Fibroblast of upper back skin (primary cell): ENCODE results near the gene CD69.

Experiments used
- DNase-seq: peaks from one replicate; pipeline ENCODE4 v3.0.0-alpha.2; 2013

The CD69 gene

DNA sequence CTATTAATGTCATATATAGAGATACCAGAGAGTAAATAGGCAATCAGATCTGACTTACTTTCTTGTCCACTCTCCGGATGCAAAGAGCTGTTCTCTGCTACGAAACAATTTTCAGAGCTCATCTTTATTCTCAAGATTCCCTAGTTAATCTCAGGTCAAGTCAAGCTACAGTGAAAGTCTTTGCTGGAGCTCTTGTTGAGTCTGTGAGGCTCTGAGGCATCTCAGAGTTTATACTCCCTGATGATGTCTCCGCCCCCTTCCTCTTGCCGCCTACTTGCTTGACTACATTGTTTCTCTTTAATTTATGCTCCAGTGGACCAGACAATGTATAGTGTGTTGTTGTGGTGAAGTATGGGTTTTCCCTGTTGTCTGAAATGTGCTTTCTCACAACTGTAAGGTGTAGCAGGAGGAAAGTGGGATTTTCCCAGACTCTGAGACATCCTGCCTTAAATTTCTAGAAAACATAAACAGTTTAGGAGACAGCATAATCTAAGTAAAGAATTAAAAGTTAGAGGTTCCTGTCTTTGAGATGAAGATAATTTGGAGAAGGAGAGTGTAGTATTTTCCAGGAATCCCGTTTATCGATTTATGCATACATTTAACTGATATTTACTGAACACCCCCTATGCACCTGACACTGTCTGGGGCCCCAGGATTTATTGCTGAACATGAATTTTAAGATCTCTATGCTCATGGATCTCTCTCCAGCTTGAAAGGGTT lies at the start of gene CD69:
Gene CD69, minus strand, starts transcription at position 203 of the 720 bp plus-strand sequence. Its CDS starts 81 bp downstream, at position 122.
- no peak for DNase-seq

- DNase-seq, result no peak
These were observed 49.2 kb upstream of the CD69 start for GRCh38 chr12:9809866-9810265.

DNA sequence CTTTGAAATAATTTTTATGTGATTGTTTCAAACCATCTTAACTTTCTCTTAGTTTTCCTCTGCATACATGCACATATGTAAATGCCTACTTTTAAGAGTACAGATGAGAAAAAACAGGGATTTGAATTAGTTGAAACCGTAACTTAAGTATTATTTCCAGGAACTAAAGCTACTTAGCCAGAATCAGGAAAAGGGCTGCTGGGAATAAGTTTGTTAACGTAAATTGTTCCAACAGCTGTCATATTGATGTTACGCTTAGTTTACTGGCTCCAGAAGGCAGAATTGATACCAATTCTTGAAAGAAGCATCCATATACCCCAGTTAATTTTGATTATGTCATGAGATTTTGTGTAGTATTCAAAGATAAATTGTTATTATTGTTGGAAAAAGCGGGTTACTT lies 48.6 kb upstream of the CD69 start:
- DNase-seq, result no peak

DNA sequence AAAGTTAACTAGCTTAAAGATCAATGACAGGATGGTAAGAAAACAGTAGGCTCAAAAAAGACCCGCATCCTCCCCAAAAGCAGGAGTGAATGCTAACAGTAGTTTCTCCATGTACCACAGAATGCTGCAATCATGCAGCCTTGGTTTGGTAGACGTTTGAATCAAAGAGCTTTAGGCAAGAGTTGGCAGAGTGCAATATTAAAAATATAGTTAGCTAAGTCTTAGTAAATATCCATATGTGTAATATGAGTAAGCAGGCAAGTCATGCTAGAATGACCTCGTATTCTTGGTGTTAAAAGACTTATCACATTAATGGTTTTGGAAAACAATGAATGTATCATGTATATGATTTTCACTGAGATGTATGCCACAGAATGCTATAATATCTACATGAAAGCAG lies 47.8 kb upstream of the CD69 start:
- DNase-seq, result no peak

- DNase-seq, result no peak
These were observed 46.0 kb upstream of the CD69 start for GRCh38 chr12:9806714-9807113.

GRCh38 chr12:9805883-9806282 lies 45.2 kb upstream of the CD69 start:
- DNase-seq, result no peak

- no peak for DNase-seq
These were observed 39.3 kb upstream of the CD69 start for GRCh38 chr12:9799961-9800360.

DNA sequence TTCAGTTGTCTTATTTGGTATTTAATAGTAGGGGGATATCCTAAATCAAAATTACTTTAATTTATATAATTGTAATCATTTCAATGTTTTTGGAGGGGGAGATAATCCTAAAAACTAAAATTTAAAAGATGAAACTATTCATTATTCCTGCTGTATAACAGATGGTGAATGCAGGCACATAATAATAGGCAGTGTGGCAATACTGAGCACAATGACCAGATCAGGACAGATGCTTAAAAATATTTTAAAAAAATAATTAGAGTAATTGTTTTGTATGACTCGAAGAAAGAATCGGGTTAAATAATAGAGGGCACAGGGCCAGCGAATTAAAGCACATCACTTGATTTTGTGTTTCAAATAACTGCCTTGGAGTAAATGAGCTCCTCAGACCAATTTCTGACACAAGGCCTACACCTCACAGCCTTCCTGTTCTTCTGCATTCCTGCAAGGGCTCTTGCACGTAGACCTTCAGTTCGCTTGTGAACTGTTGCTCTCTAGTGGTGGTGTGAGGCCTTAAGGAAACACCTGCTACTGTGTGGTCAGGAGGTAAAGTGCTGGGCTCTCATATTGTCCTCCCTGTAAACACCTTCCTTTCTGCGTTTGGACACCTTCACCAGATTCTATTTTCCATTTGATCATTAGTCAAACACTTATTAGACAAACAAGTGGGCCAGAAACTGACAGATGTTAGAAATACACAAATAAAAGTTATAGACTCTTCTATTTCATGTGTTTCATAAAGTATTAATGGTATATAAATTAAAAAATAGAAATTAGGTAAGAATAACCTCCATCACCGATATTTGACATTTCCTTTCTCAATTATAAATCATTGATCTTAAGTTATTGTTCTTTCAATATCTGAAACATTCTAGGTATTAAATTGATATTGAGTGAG lies 37.3 kb upstream of the CD69 start:
- DNase-seq, result peak; percentile 6

GRCh38 chr12:9796971-9797370 lies 36.3 kb upstream of the CD69 start:
- DNase-seq, result no peak

DNA sequence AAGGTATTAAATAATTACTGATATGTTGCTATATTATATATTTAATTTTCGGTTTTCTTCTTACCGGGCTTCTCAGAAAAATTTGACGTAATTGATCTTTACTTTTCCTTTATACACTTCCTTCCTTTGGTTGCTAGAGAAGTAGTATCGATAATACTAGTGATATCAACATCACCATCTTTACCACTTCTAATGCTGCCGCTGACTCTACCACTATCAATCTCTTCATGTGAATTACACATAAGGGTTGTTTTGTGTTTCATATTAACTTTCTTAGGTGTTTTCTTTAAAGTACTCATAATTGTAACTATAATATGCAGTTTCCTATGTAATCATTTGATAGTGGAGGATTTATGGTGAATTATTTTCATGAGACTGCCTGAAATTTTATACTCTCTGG lies 35.6 kb upstream of the CD69 start:
- DNase-seq, result no peak

DNA sequence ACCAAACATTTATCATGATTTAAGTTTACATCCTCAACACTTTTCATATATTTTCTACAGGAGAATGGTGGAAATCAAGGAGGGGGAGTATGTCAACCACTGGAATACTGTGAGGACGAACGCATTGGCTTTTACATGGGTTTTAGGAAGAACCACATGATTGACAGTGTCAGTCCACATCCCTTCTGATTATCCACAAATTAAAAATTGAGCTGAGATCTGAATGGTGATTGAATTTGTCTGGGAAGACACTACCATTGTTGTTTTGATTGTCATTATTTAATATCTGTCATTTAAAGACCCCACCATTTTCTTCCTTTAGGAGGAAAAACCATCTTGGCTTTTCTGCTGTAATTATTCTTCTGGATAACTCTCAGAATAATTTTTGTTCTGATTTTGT lies 35.2 kb upstream of the CD69 start:
- no peak for DNase-seq

- no peak for DNase-seq
These were observed 33.9 kb upstream of the CD69 start for GRCh38 chr12:9794484-9795093.

DNA sequence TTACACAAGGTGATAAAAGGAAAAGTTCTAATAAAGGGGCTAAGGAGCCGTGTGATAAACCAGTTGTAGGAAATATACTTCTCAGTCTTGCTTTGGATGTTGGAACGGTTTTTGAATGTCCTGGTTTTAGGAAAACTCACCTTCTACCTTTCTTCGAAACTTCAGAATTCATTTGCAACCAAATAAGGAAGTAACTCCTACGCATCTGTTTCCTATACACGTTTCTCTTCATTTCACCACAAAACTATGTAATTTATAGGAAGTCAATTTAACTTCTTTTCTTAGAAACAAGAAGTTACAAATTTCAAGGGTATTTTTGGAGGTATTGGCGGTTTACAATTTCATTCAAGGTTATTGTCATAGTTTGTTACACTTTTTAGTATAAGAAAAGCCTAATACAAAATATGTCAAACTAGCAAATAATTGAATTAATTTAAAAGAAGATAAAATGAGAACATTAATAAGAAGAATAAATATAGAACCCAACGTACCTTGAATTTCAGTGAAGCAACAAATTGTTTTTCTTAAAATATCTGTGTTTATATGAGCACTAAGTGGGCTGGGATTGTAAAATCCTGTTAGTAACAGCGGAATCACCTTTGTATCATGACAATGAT lies 33.2 kb upstream of the CD69 start:
- no peak for DNase-seq

DNA sequence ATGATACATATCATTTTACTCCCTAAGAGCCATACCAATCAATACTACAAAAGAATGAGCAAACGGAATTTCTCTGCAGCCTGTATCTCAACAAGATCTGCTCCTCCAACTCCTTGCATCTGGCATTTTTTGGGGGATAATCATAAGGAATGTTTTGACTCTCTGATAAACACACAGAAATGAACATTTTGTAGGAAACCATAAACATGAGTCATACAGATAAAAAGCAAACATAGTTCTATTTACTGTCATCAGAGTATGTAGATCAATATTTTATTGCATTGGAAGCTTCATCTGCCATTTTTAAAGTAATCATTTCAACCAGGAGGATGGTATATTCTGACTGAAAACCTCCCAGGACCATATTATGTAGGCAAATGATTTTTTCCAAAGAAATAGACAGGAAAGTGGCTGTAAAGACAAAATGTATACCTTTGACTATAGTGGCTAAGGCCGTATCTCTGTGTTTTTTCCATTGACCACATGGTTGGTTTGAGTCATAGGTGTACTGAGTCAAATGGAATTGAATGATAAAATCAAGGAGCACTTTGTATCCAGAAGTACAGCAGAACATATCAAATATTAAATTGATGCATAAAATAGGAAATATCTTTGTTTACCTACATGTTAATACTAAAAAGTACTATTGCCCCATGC lies 32.4 kb upstream of the CD69 start:
- DNase-seq, result peak; percentile 25

- no peak for DNase-seq
These were observed 31.6 kb upstream of the CD69 start for GRCh38 chr12:9792185-9792900.

DNA sequence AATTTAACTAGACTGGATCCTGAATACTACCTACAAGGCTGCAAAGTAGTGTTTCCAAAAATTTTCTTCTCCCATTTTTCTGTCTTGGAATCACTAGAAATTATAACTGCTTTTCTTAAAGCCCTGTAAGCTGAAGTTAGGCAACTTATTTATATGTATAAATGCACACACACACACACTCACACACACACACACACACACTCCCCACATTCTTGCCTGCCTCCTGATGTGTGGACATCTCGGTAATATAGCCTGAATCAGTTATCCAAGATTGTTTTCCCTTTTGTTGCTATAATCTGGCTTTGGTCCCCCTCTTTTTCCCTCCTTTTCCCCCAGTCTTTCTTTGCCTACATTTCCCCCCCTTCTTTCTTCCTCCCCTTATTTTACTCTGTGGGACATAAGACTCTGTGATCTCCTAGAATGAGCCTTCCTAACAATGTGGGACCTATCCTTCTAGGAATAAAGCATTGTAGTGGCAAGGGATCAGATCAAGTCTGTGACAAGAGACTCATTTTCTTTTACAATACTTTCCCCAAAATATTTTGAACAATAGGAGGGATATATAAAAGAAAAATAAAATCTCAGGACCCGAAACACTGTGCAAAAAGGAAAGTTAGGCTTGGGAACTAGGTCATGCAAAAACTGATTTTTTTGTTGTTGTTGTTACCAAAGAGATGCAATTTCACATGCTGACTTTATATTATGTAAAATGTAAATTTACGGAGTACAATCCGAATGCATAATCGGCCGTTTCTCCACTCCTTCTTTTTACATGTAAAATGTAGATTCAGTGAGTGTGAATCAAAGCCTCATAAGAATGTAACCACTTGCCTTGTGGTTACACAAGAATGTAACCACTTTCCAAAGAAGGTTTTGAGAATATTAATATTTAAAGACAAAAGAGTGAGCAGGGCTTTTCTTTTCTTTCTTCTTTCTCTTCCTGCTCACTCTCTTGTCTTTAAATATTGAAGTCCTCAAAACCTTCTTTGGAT lies 26.3 kb upstream of the CD69 start:
- DNase-seq, result peak; percentile 19

- DNase-seq, result no peak
These were observed 24.1 kb upstream of the CD69 start for GRCh38 chr12:9784816-9785215.

GRCh38 chr12:9784326-9784725 lies 23.6 kb upstream of the CD69 start:
- DNase-seq, result no peak

GRCh38 chr12:9782547-9783382 lies 22.1 kb upstream of the CD69 start:
- DNase-seq, result no peak

- no peak for DNase-seq
These were observed 20.7 kb upstream of the CD69 start for GRCh38 chr12:9781360-9781759.
